AG04449 (cell line): Measurements from ENCODE around the gene SMYD1.

Source experiments
- CTCF ChIA-PET: fragments of 350-600 bp; formaldehyde crosslinking; extraction: SDS; loops from one replicate; lab custom pipeline; 2021; ENCODE audit warnings: antibody characterized with exemption; lab: Yijun Ruan, JAX
- POLR2A ChIA-PET: fragments of 400-600, 350-600 bp; formaldehyde crosslinking; extraction: SDS; loops from one replicate; lab custom pipeline; 2020; ENCODE audit warnings: antibody characterized with exemption, inconsistent platforms; lab: Yijun Ruan, JAX
- DNase-seq: peaks from one replicate; pipeline ENCODE4 v3.0.0-alpha.2; 2010; ENCODE audit warnings: low read depth, low spot score
- H3K4me3 ChIP-seq: 2 replicates; pipeline ENCODE4 v1.5.1; 2011; ENCODE audit warnings: low read depth, mild to moderate bottlenecking, control low read depth, low read length
- TF ChIP-seq, protein P1 (sequence below): IDR thresholded peaks from one replicate; pipeline ENCODE4 v1.5.1; 2011; ENCODE audit warnings: mild to moderate bottlenecking, moderate library complexity, low read length, control low read depth, inconsistent platforms; ENCODE audit not compliant: insufficient read depth; ENCODE audit errors: missing control alignments

Gene SMYD1

DNA sequence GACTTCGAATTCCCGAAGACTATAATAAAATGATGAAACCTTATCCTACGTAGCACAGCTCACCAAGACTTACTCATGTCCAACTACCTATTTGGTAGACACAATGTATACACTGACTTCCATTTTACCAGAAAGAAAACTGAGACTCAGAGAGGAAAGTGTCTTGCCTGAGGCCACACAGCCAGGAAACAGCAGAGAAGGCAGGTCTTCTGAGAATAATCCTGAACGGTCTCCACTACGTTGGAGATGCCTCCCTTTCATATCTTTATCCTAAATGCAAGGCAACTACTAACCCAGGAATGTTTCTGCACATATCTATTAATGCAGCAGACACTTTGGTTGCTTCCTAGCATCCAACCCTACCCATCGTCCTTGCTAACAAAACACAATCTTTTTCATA lies 72.2 kb downstream of the SMYD1 start:
- no peak overlapping the region for H3K4me3 ChIP-seq
- no peak for DNase-seq
- ChIA-PET CTCF (interaction anchor here (2.5 kb wide), 1 partner anchor 79 kb away, joined by 8 read pairs; no protein-coding TSS in a partner anchor), POLR2A (no interaction called here)
- TF ChIP-seq, protein P1, sequence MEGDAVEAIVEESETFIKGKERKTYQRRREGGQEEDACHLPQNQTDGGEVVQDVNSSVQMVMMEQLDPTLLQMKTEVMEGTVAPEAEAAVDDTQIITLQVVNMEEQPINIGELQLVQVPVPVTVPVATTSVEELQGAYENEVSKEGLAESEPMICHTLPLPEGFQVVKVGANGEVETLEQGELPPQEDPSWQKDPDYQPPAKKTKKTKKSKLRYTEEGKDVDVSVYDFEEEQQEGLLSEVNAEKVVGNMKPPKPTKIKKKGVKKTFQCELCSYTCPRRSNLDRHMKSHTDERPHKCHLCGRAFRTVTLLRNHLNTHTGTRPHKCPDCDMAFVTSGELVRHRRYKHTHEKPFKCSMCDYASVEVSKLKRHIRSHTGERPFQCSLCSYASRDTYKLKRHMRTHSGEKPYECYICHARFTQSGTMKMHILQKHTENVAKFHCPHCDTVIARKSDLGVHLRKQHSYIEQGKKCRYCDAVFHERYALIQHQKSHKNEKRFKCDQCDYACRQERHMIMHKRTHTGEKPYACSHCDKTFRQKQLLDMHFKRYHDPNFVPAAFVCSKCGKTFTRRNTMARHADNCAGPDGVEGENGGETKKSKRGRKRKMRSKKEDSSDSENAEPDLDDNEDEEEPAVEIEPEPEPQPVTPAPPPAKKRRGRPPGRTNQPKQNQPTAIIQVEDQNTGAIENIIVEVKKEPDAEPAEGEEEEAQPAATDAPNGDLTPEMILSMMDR = no peak

DNA sequence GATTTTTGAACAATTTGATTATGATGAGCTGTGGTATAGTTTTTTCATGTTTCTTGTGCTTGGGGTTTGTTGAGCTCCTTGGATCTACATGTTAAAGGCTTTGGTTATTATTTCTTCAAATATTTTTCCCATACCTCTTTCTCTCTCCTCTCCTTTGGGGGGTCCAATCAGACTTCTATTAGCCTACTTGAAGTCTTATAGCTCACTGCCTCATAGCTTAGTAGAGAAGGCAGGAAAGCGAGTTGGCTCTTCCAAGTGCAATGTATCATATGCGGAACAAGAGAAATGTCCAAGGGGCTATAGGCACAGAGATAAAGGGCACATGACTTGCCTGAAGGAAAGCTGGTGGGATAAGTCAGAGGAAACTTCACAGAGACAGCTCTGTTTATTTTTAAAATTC lies 74.3 kb downstream of the SMYD1 start:
- no peak overlapping the region for H3K4me3 ChIP-seq
- TF ChIP-seq, protein P1 = no peak
- POLR2A ChIA-PET = no interaction called here
- CTCF ChIA-PET = interaction anchor here (1.4 to 1.6 kb wide), 2 partner anchors 18 to 81 kb away, joined by 9 to 10 read pairs; no protein-coding TSS in a partner anchor
- no peak for DNase-seq

DNA sequence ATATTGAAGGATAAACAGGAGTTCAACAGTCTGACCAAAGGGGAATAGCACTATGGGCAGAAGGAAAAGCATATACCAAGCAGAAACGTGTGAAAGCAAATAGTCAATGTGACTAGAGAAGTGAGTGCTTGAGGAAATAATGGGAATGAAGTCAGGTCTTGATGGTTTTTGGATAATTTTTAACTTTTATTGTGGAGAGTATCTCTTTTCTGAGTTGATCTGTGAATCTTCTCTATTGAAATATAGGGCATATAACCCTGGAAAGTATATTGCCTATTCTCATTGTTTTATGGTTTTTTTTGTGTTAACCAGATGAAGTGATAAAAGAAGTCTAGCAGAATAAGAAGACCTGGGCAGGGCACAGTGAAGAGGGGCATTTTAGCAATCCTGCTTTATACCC lies 76.6 kb downstream of the SMYD1 start:
- ChIA-PET CTCF (no interaction called here), POLR2A (no interaction called here)
- no peak overlapping the region for H3K4me3 ChIP-seq
- DNase-seq = no peak
- TF ChIP-seq, protein P1 = no peak

DNA sequence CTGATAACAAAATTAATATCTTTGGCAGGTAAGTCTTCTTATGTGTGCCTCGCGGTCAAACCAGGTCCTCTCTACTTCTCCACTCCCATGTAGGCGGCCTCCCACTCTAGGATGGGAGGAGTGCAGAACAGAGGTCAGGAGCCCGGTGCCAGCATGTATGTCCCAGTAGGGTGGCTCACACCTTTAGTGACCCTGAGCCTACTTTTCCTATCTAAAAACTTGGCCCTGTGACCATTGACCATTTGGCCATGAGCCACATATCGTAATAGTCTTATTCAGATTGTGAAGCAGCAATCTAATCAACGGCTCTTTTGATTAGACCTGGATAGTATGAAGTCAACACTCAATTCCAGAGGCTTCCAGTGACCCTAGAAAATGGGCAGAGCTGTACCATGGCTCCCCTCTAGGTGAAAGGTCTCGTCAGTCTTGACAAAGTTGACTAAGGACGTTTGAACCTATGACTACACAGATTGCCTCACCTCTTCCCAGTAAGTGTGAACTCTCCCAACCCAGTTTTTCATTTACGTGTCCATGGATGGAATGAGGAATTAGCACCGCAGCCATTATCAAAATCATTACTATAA lies 77.4 kb downstream of the SMYD1 start:
- TF ChIP-seq, protein P1 = no peak
- ChIA-PET POLR2A (no interaction called here), CTCF (no interaction called here)
- no peak for DNase-seq
- no peak overlapping the region for H3K4me3 ChIP-seq

DNA sequence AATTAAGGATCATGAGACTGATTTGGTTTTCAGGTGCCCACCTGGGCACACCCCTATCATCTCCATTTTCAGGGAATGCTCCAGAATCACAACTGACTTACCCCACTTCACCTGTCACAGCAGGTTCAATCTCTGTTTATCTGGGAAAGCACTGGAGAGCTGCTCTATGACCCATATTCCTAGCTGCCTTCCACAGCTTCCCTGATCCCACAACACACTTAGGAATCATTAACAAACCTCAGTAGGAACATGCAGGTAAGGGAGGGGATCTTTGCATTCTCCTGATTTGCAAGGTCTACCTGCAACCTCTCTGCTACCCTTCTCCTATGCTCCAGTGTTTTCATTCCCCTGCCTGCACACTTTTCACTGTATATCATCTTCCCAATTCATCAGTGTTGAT lies 79.0 kb downstream of the SMYD1 start:
- H3K4me3 ChIP-seq = no peak overlapping the region
- POLR2A ChIA-PET = no interaction called here
- CTCF ChIA-PET = interaction anchor here (0.7 kb wide), 1 partner anchor 85 kb away, joined by 3 read pairs; no protein-coding TSS in a partner anchor
- TF ChIP-seq, protein P1 = no peak
- DNase-seq = no peak

DNA sequence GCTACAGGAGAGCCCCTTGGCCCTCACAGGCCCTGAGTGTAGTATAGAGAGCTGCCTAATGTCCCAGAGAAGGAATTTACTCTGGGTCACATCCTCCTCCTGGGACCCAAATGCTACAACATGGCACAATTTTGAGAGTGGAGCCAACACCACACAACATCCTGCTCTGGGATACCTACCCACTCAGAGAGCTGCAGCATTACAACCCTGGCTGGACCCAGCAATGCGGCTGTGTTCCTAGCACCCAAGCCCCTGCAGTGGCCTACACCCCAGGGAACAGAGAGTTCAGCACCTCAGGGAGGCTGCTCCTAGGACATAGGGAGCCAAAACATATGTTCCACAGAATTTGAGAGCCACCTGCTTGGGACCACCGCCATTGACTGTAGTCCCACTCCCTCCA lies 79.5 kb downstream of the SMYD1 start:
- POLR2A ChIA-PET = no interaction called here
- DNase-seq = no peak
- TF ChIP-seq, protein P1 = no peak
- CTCF ChIA-PET = no interaction called here
- no peak overlapping the region for H3K4me3 ChIP-seq
